ENCODE results near the gene PLCZ1.
"Not testable (repeated sequence)": the region's sequence is repeated elsewhere in the genome, so short reads cannot be mapped to it uniquely, and the experiment has no call there.

Gene PLCZ1, protein sequence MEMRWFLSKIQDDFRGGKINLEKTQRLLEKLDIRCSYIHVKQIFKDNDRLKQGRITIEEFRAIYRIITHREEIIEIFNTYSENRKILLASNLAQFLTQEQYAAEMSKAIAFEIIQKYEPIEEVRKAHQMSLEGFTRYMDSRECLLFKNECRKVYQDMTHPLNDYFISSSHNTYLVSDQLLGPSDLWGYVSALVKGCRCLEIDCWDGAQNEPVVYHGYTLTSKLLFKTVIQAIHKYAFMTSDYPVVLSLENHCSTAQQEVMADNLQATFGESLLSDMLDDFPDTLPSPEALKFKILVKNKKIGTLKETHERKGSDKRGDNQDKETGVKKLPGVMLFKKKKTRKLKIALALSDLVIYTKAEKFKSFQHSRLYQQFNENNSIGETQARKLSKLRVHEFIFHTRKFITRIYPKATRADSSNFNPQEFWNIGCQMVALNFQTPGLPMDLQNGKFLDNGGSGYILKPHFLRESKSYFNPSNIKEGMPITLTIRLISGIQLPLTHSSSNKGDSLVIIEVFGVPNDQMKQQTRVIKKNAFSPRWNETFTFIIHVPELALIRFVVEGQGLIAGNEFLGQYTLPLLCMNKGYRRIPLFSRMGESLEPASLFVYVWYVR

GRCh38 chr12:18737819-18738218 is at the start of gene PLCZ1, which contains the start of gene CAPZA3:
PLCZ1 (minus strand) TSS chr12:18738012; CDS start chr12:18737371, 641 bp downstream.
CAPZA3 (plus strand) TSS chr12:18738119; CDS start chr12:18738269, 150 bp downstream.
- DNase-seq, result no peak

GRCh38 chr12:18785465-18785864 is 47.7 kb upstream of the PLCZ1 start:
- not testable (repeated sequence) for DNase-seq

- DNase-seq, result no peak
Measured at GRCh38 chr12:18782827-18783226, 45.0 kb upstream of the PLCZ1 start.

- not testable (repeated sequence) for DNase-seq
Measured at GRCh38 chr12:18766479-18766878, 28.7 kb upstream of the PLCZ1 start.

DNA sequence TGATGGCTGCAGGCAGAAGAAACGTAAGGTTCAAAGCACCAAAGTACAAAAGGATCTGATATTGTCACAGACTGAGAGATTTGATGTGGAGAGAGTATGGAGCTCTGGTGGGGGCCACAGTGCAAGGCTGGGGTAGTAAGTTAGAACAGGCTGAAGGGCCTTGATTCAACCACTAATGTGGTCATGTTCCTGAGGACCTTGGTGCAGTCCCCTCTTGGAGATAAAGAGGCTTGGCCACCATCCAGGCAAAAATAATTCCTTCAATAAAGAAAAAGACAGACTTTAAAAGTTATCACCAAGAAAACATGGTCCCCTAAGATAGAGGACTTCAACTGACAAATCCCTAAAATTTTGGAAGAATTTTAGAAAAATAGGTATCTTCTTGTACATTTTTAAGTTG is 17.5 kb upstream of the PLCZ1 start:
- no peak for DNase-seq

DNA sequence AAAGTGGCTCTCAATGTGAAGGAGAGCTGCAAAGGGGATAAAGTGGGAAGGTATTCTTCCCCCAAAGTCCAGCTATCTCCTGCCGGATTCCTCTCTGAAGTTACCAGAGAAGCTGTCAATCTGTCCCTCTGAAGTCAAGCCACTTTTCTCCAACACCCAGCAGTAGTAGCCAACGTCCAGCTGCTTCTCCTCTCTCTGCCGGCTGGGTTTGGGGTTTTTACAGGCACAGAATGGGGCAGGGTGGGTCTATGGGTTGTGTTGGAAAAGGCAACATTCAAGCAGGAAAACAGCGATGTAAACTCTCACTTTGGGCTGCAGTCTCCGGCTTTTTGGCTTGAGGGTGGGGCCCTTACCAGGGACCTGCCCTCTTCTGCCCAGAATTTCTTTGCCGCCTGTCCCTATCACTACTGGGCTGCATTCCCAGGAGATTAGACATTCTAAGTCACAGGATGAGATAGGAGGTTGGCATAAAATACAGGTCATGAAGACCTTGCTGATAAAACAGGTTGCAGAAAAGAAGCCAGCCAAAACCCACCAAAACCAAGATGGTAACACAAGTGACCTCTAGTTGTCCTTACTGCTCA is 16.4 kb upstream of the PLCZ1 start:
- no peak for DNase-seq

DNA sequence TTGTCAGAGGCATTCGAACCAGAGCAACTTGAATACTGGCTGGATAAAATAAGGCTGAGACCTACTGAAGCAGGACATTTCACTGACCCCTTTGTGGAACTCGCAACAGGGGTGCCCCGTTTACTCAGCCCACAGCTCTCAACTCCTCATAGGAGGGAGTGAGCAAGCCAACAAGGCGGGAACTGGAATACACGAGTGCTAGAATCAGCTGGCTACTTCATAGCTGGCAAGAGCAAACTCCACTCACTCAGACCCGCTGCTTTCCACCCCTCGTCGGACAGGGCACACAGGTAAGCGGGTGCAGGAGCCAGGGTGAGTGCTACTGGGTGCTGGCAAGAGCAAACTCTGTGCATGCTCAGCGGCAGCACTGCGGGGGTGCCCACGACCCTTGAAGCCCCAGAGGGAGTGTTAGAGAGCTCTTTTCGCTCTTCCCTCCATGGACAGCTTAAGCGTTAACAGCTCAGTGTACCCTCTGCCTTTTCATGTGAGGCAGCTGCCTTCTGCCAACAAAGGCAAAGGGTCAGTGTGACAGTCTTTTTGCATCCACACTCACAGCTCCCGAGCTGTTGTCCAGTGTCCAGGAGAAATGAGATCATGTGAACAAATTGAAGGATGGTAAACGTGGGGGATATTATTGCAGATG is 15.8 kb upstream of the PLCZ1 start:
- no peak for DNase-seq

- no peak for DNase-seq
Measured at GRCh38 chr12:18752947-18753346, 15.1 kb upstream of the PLCZ1 start.

DNA sequence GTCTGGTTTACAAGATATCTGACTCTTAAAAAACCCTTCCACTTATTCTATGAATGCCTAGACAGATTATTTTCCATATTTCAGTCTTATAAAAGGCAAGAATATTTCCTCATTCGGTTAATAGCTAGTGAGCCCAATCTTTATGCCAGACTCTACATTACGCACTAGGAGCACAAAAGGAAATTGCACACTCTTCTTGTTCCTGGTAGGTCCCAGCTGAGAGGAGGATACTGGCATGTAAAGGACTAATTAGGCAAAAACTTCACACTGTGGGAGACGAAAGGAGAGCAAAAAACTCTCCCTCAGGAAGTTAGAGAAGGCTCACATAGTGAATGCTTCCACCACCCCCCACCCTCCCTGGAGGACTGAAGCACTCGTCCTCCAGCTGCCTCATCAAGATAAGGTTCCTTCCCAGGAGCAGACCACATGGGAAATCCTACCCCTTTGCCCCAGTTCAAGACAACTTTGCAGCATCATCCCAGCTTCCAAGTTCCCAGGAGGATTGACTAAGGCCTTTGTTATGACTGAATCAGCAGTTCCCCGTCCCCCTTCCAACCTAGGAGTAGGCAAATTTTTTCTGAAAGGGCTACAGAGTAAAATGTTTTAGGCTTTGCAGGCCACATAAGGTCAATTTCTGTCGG is 14.6 kb upstream of the PLCZ1 start:
- DNase-seq, result no peak

- DNase-seq, result no peak
Measured at GRCh38 chr12:18751866-18752265, 14.1 kb upstream of the PLCZ1 start.

GRCh38 chr12:18750085-18750484 is 12.3 kb upstream of the PLCZ1 start:
- no peak for DNase-seq

DNA sequence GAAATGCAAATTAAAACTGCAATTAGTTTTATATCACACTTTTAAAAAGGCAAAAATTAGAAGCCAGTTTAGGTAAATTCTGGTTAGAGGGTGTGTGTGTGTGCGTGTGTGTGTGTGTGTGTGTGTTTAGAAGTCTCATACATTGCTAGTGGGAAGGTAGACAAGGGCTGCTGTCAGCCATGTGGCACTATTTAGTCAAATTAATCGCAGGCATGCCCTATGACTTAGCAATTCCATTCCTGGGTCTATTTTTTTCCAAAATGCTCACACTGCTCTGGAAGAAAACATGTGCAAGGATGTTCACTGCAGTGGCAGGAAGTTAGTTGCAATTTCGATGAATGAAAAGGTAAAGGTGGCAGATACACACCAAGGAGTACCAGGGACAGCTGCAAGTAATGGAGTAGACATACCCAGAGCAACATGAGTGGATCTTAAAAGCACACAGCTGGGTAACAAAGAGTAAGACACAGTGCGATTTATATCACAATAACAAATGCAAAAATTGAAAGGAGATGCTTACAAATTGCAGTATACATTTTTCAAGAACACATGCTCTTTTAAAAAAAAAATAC is 11.7 kb upstream of the PLCZ1 start:
- no peak for DNase-seq

DNA sequence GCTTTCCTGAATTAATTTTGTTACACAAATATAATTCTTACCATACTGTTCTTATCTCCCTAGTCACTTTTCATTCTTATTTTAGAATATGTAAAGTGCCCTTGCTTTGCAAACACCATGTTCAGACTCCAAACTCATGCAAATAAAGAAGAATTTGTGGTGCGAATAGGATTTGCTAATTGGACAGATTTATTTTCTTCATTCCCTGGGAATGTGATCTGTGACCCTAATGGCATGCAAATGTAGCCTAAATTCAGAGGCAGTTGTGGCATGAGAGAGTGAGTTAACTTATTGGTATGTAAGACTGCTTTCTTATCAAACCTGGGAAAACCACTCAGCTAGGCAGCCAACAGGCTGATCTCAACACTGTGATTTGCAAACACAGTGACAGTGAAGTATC is 10.1 kb upstream of the PLCZ1 start:
- no peak for DNase-seq

- no peak for DNase-seq
Measured at GRCh38 chr12:18731156-18731555, 6.7 kb downstream of the PLCZ1 start.

DNA sequence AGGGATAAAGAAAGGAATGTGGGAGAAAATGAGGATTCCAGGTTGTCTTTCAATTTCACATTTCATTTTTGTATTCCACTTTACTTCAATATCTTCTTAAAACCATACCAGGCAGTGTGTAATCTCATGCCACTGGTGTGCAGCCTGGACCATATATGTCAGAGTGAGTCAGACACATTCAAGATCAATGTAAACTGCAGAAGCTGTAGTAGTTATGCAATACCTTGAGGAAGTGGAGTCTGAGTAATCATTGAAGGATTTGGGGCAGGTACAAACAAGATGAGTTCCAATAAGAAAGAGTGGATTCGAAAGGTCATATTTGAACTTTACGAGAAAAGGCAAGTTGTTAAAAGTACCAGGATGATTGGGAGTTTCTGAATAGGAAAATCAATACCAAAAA is 14.1 kb downstream of the PLCZ1 start:
- DNase-seq, result no peak

DNA sequence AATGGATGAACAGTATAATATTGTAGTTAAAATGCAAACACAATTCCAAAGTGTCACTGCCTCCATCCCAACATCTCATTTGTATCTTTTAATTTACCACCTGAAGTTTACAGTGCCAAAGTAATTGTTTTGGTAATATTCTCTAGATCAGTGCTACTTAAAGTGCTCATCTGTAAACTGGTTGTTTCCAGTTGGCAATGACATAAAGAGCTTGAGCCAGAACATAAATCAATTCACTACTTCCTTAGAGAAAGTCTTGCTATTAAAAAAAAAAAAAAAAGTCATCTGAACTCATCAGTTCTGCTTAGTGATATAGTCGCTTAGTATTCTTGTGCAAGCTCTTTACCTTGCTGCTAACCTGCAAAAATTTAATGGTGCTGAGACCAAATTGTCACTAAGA is 16.4 kb downstream of the PLCZ1 start:
- DNase-seq, result no peak

DNA sequence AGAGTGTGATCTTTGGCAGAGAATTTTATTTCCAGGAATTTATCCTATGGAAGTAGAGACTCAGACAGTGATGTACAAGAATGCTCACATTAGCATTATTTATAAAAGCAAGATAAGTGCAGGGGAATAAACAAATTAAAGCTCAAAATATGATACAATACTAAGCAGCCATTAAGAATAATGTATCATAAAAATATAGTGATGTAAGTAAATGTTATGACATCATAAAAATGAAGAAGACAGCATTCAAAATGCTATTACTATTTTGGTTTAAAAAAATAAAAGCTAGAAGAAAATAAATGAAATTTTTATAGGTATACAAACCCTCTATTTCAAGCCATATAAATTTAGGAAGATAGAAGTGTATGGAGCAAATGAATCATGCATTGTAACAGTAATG is 17.1 kb downstream of the PLCZ1 start:
- no peak for DNase-seq

GRCh38 chr12:18719922-18720510 is 17.8 kb downstream of the PLCZ1 start:
- DNase-seq, result no peak

DNA sequence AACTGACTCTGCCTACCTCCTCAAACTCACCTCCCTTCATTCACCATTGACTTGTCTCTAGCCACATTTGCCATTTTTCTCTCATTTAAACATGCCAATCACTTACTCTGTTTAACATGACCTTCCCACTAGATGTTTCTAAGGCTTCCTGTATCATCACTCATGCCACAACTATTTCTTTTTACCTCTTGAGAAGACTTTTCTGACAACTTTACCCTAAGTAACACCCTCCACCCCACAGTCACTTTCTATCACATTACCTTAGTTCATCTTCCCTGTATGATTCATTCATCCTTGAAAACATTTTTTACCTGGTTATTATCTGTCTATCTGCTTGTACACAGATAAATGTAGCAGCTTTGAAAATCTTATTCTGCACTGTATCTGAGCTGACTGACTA is 19.4 kb downstream of the PLCZ1 start:
- no peak for DNase-seq

DNA sequence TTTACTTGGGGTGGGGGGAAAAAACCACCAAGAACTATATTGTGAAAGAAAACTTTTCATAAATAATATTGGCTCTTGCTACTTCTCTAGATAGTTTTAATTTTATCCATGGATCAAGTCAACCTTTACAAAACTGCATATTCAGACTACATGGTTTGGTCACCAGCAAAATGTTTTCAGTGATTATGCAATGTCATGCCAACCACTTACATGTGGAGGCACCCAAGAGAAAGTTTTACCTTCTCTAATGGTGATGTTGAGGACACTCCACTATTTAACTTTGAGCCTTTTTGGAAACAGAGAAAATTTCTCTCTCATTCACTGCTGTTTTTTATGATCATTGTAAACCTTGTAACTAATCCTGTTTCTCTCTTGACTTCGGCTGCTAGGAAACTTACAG is 21.6 kb downstream of the PLCZ1 start:
- no peak for DNase-seq

- DNase-seq, result no peak
Measured at GRCh38 chr12:18706798-18707197, 31.0 kb downstream of the PLCZ1 start.

- DNase-seq, result no peak
Measured at GRCh38 chr12:18703911-18704310, 33.9 kb downstream of the PLCZ1 start.

Data from NCI-H2171 (cell line).